ENCODE data around the gene TSBP1.

TSBP1 gene

GRCh38 chr6:32375739-32376529 lies 4.2 kb upstream of the TSBP1 start:
- H3K4me3 ChIP-seq (replicated peaks; ENCODE audit: insufficient read depth, low read length): no peak overlapping the region
- no peak overlapping the region for H3K27ac ChIP-seq (replicated peaks)
- no peak for TF ChIP-seq POLR2AphosphoS5 (IDR thresholded peaks at IDR 0.05; ENCODE audit: low read depth)
- TF ChIP-seq CTCF (IDR thresholded peaks at IDR 0.05; ENCODE audit: insufficient read depth, low read length): no peak
- TF ChIP-seq GABPA (IDR thresholded peaks at IDR 0.05; ENCODE audit: low read depth): no peak
- no peak for TF ChIP-seq REST (IDR thresholded peaks at IDR 0.05; ENCODE audit: insufficient replicate concordance, low read depth)
- no peak for TF ChIP-seq SPI1 (IDR thresholded peaks at IDR 0.05; ENCODE audit: borderline replicate concordance, low read depth)
- H3K27me3 ChIP-seq (ENCODE audit: insufficient read depth, poor library complexity, severe bottlenecking): peaks cover 12% of the 10 kb centered on the region
- DNase-seq (ENCODE audit: low read depth in 1 of 2, low spot score in 1 of 2): no peak

- Histone ChIP-seq H3K27me3 (ENCODE audit: insufficient read depth, poor library complexity, severe bottlenecking) (peaks cover 6% of the 10 kb centered on the region), H3K27ac (replicated peaks) (no peak overlapping the region), H3K4me3 (replicated peaks; ENCODE audit: insufficient read depth, low read length) (no peak overlapping the region)
- TF ChIP-seq GABPA (IDR thresholded peaks at IDR 0.05; ENCODE audit: low read depth) (no peak), CTCF (IDR thresholded peaks at IDR 0.05; ENCODE audit: insufficient read depth, low read length) (no peak), SPI1 (IDR thresholded peaks at IDR 0.05; ENCODE audit: borderline replicate concordance, low read depth) (no peak), POLR2AphosphoS5 (IDR thresholded peaks at IDR 0.05; ENCODE audit: low read depth) (no peak), REST (IDR thresholded peaks at IDR 0.05; ENCODE audit: insufficient replicate concordance, low read depth) (no peak)
- DNase-seq (ENCODE audit: low read depth in 1 of 2, low spot score in 1 of 2): no peak
Observed at GRCh38 chr6:32371229-32371628, 474 bp downstream of the TSBP1 start.

GRCh38 chr6:32370505-32370904 lies 1.2 kb downstream of the TSBP1 start:
- H3K27me3 ChIP-seq (ENCODE audit: insufficient read depth, poor library complexity, severe bottlenecking): peaks cover 6% of the 10 kb centered on the region
- no peak overlapping the region for H3K4me3 ChIP-seq (replicated peaks; ENCODE audit: insufficient read depth, low read length)
- no peak for TF ChIP-seq CTCF (IDR thresholded peaks at IDR 0.05; ENCODE audit: insufficient read depth, low read length)
- TF ChIP-seq REST (IDR thresholded peaks at IDR 0.05; ENCODE audit: insufficient replicate concordance, low read depth): no peak
- TF ChIP-seq POLR2AphosphoS5 (IDR thresholded peaks at IDR 0.05; ENCODE audit: low read depth): no peak
- TF ChIP-seq GABPA (IDR thresholded peaks at IDR 0.05; ENCODE audit: low read depth): no peak
- TF ChIP-seq SPI1 (IDR thresholded peaks at IDR 0.05; ENCODE audit: borderline replicate concordance, low read depth): no peak
- H3K27ac ChIP-seq (replicated peaks): no peak overlapping the region
- no peak for DNase-seq (ENCODE audit: low read depth in 1 of 2, low spot score in 1 of 2)
